PFSK-1 (cell line): ENCODE results near the gene ALOX12B.

Experiments
- FOXP2 ChIP-seq: optimal IDR thresholded peaks from 2 replicates; pipeline ENCODE3; 2011; ENCODE audit warnings: borderline replicate concordance, control low read depth, inconsistent platforms; ENCODE audit not compliant: insufficient read depth; ENCODE audit errors: extremely low read length, extremely low read depth
- POLR2AphosphoS5 ChIP-seq: IDR thresholded peaks from 2 replicates; pipeline ENCODE4 v1.6.1; 2012; ENCODE audit warnings: low read depth, mild to moderate bottlenecking, control low read depth, low read length, moderate library complexity
- REST ChIP-seq, 2 experiments: IDR thresholded peaks; 2 replicates each; pipeline versions ENCODE4 v1.6.1 to v1.8.0; 2011 to 2012; ENCODE audit warnings: low read depth in 2 of 2, low read length in 2 of 2, control low read depth in 1 of 2, inconsistent platforms in 1 of 2, mild to moderate bottlenecking in 1 of 2, moderate library complexity in 1 of 2; ENCODE audit not compliant: insufficient read depth in 1 of 2
- SIN3A ChIP-seq: IDR thresholded peaks from 2 replicates; pipeline ENCODE4 v1.6.1; 2012; ENCODE audit warnings: mild to moderate bottlenecking, low read length, moderate library complexity, borderline replicate concordance; ENCODE audit not compliant: insufficient read depth
- TAF1 ChIP-seq: IDR thresholded peaks from 2 replicates; pipeline ENCODE4 v1.6.1; 2012; ENCODE audit warnings: low read length, control low read depth, borderline replicate concordance; ENCODE audit not compliant: insufficient read depth

- TF ChIP-seq TAF1: no peak
- TF ChIP-seq REST (IDR thresholded peaks at IDR 0.05; ENCODE audit: insufficient read depth in 1 of 2, low read depth in 2 of 2, low read length in 2 of 2): no peak
- no peak for TF ChIP-seq POLR2AphosphoS5
- TF ChIP-seq FOXP2: no peak
- TF ChIP-seq SIN3A: no peak
Observed at GRCh38 chr17:8084250-8084649, 3.3 kb downstream of the ALOX12B start.
